ENCODE data around the gene DDX28. TPM values are rescaled to one million over a fixed set of nuclear protein-coding genes. Genes with fewer than 3 reads are reported as not detected.

DDX28 gene
- total and polyA plus RNA-seq, 3 donors from 2014 or later = 18.6 to 19.9 (median 19.1) TPM

DNA sequence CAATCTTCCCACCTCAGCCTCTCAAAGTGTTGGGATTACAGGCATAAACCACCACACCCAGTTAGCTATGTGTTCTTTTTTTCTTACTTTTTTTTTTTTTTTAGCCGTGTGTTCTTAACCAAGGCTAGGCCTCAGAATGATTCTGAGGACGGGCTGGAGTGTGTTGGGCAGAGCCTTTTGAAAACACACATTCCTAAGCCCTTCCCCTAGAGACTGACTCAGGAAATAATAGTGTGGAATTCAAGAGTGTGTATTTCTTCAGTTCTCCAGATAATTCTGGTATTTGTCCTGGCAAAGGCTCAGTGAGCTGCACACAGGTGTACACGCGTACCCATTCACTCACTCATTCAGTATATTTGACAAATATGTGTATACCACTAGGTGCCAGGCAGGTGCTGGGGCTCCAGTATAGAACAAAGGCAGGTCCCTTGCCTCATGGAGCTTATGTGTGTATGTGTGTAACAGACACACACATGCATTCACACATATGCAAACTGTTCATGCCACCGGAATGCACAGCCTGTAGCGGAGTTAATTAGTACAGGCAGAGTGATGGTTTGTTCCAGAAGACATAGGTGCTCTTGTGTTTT is 42.8 kb upstream of the DDX28 start:
- Histone ChIP-seq H3K4me3 (no peak overlapping the region), H3K9me3 (no peaks in the 10 kb centered on the region), H3K36me3 (ENCODE audit: low read depth, missing control alignments) (no peaks in the 10 kb centered on the region), H3K27ac (peak overlapping the region in 1 of 2 donors; percentile 57), H3K4me1 (peaks cover 38% of the 10 kb centered on the region), H3K27me3 (no peaks in the 10 kb centered on the region)
- DNase-seq = no peak
- TF ChIP-seq, protein P1, sequence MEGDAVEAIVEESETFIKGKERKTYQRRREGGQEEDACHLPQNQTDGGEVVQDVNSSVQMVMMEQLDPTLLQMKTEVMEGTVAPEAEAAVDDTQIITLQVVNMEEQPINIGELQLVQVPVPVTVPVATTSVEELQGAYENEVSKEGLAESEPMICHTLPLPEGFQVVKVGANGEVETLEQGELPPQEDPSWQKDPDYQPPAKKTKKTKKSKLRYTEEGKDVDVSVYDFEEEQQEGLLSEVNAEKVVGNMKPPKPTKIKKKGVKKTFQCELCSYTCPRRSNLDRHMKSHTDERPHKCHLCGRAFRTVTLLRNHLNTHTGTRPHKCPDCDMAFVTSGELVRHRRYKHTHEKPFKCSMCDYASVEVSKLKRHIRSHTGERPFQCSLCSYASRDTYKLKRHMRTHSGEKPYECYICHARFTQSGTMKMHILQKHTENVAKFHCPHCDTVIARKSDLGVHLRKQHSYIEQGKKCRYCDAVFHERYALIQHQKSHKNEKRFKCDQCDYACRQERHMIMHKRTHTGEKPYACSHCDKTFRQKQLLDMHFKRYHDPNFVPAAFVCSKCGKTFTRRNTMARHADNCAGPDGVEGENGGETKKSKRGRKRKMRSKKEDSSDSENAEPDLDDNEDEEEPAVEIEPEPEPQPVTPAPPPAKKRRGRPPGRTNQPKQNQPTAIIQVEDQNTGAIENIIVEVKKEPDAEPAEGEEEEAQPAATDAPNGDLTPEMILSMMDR (IDR thresholded peaks at IDR 0.05) = no peak
- intact Hi-C loops (cut with DNase I; ENCODE audit: low total_unique reads) = no loop called here
- 63 to 65% methylated on average over 6 of the region's 6 CpGs for WGBS, 2 donors

DNA sequence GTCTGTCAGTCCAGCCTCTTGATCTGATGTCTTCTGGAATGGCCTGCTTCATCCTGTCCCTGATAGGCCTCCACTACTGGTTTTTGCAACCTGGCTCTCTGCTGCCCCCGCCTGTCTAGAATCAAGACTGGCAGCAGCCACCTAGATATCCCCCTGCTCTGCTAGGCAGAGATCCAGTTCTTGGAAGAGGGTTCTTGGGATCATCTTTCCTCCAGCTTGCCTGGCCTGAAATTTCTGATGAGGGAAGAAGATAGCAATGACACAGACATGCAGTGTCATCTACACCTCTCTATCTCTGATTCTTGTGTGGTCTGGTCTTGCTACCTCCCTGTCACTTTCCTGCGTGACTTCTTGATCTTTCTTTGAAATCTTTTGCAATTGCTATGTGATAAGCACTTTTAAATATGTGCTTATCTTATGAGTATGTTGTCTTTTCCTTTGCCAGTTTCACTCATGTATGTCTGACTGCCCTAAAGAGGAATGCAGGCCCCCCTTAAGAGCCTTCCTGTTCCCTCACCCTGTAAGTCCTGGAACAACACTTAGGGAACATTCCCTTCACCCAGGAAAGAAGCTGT is 41.8 kb upstream of the DDX28 start:
- intact Hi-C loops (cut with DNase I; ENCODE audit: low total_unique reads) = no loop called here
- no peak for TF ChIP-seq POLR2A (IDR thresholded peaks at IDR 0.05)
- TF ChIP-seq, protein P1 (IDR thresholded peaks at IDR 0.05) = peak in 2 of 3 experiments; percentile 59 to 68
- no peaks in the 10 kb centered on the region for H3K9me3 ChIP-seq
- H3K4me3 ChIP-seq = no peak overlapping the region
- no peaks in the 10 kb centered on the region for H3K27me3 ChIP-seq
- peak overlapping the region in 1 of 2 donors; percentile 57 for H3K27ac ChIP-seq
- H3K36me3 ChIP-seq (ENCODE audit: low read depth, missing control alignments) = no peaks in the 10 kb centered on the region
- peaks cover 35% of the 10 kb centered on the region for H3K4me1 ChIP-seq
- peak; percentile 79 for DNase-seq
- 64 to 78% methylated on average over 2 of the region's 2 CpGs for WGBS, 2 donors

DNA sequence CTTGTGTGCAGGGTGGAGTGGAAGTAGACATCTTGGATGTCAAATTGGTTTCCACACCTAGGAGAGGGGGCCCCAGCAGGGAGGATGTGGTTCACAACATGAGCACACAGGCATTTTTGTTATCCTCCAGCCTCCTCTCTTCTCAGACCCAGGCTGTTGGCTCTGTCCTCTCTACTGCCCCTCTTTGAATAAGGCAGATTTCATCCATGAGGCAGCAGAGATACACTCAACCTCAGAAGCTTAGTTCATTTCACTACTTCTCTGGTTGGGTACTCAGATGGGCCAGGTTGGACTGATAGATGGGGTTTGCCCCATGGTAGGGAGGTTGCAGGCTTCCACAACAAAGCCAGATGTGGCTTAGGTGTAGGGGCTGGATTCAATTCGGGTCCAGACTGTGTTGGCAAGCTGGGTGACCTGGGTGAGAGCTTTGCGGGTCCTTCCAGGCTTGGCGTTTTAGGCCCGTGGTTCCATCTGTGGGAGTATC is 39.9 kb upstream of the DDX28 start:
- intact Hi-C loops (cut with DNase I; ENCODE audit: low total_unique reads) = no loop called here
- no peak for DNase-seq
- Histone ChIP-seq H3K27ac (no peak overlapping the region), H3K4me1 (peaks cover 24% of the 10 kb centered on the region), H3K9me3 (no peaks in the 10 kb centered on the region), H3K4me3 (no peak overlapping the region), H3K36me3 (ENCODE audit: low read depth, missing control alignments) (no peaks in the 10 kb centered on the region), H3K27me3 (no peaks in the 10 kb centered on the region)
- TF ChIP-seq POLR2A (IDR thresholded peaks at IDR 0.05) = no peak
- TF ChIP-seq, protein P1 (IDR thresholded peaks at IDR 0.05) = no peak
- WGBS, 2 donors = 95 to 98% methylated on average over 4 of the region's 4 CpGs

DNA sequence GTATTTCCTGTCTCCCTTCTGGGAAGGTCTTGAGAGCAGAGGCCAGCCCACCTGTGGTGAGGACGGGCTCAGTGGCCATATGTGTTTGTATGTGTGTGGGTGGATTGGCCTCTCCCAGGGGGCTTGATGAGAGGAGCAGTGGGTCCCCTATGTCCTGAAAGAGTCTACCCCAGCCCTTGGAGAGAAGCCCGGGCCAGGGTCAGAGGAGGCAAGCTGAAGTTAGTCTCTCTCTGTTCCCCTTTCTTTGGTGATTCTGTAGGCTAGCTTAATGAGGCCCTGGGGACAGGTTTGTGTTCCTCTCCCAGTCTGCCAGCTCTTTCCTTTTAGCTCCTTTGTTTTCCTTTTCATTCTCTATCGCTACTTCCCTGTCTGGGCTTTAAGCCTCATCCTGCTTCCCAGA is 38.4 kb upstream of the DDX28 start:
- intact Hi-C loops (cut with DNase I; ENCODE audit: low total_unique reads) = no loop called here
- no peak overlapping the region for H3K4me3 ChIP-seq
- peaks cover 21% of the 10 kb centered on the region for H3K4me1 ChIP-seq
- 65 to 68% methylated on average over 3 of the region's 3 CpGs for WGBS, 2 donors
- TF ChIP-seq POLR2A (IDR thresholded peaks at IDR 0.05) = no peak
- TF ChIP-seq, protein P1 (IDR thresholded peaks at IDR 0.05) = no peak
- DNase-seq = no peak
- H3K27me3 ChIP-seq = no peaks in the 10 kb centered on the region
- no peak overlapping the region for H3K27ac ChIP-seq
- no peaks in the 10 kb centered on the region for H3K36me3 ChIP-seq (ENCODE audit: low read depth, missing control alignments)
- no peaks in the 10 kb centered on the region for H3K9me3 ChIP-seq

DNA sequence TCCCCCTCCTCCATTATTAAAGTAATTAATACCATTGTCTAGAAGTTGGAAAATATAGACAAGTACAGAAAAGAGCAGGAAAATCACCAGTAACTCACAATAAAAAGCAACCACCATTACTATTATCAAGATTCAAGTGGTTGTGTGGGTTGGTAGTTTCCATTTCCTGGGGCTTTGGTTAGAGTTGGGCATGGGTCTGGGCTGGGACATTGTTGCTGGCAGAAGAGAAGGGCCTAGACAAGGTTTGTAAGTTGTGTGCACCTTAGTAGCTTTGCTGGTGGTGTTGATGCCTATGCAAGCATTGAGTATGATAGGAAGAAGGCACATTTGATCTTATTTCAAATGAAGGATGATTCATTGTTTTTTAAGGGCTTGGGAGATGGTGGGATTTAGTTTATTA is 36.8 kb upstream of the DDX28 start:
- Histone ChIP-seq H3K4me3 (no peak overlapping the region), H3K4me1 (peaks cover 5% of the 10 kb centered on the region), H3K27me3 (no peaks in the 10 kb centered on the region), H3K27ac (no peak overlapping the region), H3K9me3 (no peaks in the 10 kb centered on the region), H3K36me3 (ENCODE audit: low read depth, missing control alignments) (no peaks in the 10 kb centered on the region)
- intact Hi-C loops (cut with DNase I; ENCODE audit: low total_unique reads) = no loop called here
- TF ChIP-seq, protein P1 (IDR thresholded peaks at IDR 0.05) = no peak
- no peak for TF ChIP-seq POLR2A (IDR thresholded peaks at IDR 0.05)
- DNase-seq = no peak

All from testis (tissue), 3 donors.